GM19035 (cell line): ENCODE measurements around the gene FTSJ1.
A peak's percentile ranks its signal among the peaks of the same experiment; 100 is the strongest.
"Not testable (repeated sequence)": the region's sequence is repeated elsewhere in the genome, so short reads cannot be mapped to it uniquely, and the experiment has no call there.

Source experiments
- ATAC-seq: cut with Tn5 transposase; IDR thresholded peaks from one replicate; pipeline ENCODE4 v1.9.1; 2021; ENCODE audit not compliant: unreplicated experiment

FTSJ1 gene

GRCh38 chrX:48475774-48476577, at the start of gene FTSJ1:
Gene FTSJ1 (plus strand): TSS chrX:48476199. CDS start chrX:48478048, 1,849 bp downstream.
- ATAC-seq, result peak; percentile 95

- ATAC-seq, result not testable (repeated sequence)
Measured at GRCh38 chrX:48427027-48427716, 48.8 kb upstream of the FTSJ1 start.

- not testable (repeated sequence) for ATAC-seq
Measured at GRCh38 chrX:48429606-48430005, 46.4 kb upstream of the FTSJ1 start.

GRCh38 chrX:48430166-48430565, 45.8 kb upstream of the FTSJ1 start:
- not testable (repeated sequence) for ATAC-seq

- not testable (repeated sequence) for ATAC-seq
Measured at GRCh38 chrX:48433713-48434112, 42.3 kb upstream of the FTSJ1 start.

- not testable (repeated sequence) for ATAC-seq
Measured at GRCh38 chrX:48447201-48447600, 28.8 kb upstream of the FTSJ1 start.

GRCh38 chrX:48450076-48450475, 25.9 kb upstream of the FTSJ1 start:
- no peak for ATAC-seq

GRCh38 chrX:48451708-48452107, 24.3 kb upstream of the FTSJ1 start:
- ATAC-seq, result no peak

GRCh38 chrX:48456628-48457331, 19.2 kb upstream of the FTSJ1 start:
- no peak for ATAC-seq

- ATAC-seq, result no peak
Measured at GRCh38 chrX:48458711-48459110, 17.3 kb upstream of the FTSJ1 start.

GRCh38 chrX:48459483-48459882, 16.5 kb upstream of the FTSJ1 start:
- ATAC-seq, result no peak

- ATAC-seq, result no peak
Measured at GRCh38 chrX:48460031-48460430, 16.0 kb upstream of the FTSJ1 start.

GRCh38 chrX:48460606-48461005, 15.4 kb upstream of the FTSJ1 start:
- no peak for ATAC-seq

- no peak for ATAC-seq
Measured at GRCh38 chrX:48461830-48462229, 14.2 kb upstream of the FTSJ1 start.

- no peak for ATAC-seq
Measured at GRCh38 chrX:48465336-48465933, 10.6 kb upstream of the FTSJ1 start.

GRCh38 chrX:48466696-48467095, 9.3 kb upstream of the FTSJ1 start:
- ATAC-seq, result no peak

- ATAC-seq, result no peak
Measured at GRCh38 chrX:48467281-48467761, 8.7 kb upstream of the FTSJ1 start.

GRCh38 chrX:48468247-48468671, 7.7 kb upstream of the FTSJ1 start:
- no peak for ATAC-seq

GRCh38 chrX:48468693-48469691, 7.0 kb upstream of the FTSJ1 start:
- ATAC-seq, result no peak
